GM10847 (cell line): ENCODE results near the gene CCL16.

Source experiments
- POLR2A ChIP-seq: IDR thresholded peaks from 2 replicates; pipeline ENCODE4 v1.6.1; 2011; ENCODE audit not compliant: insufficient read length; ENCODE audit errors: extremely low read depth

CCL16 gene, protein sequence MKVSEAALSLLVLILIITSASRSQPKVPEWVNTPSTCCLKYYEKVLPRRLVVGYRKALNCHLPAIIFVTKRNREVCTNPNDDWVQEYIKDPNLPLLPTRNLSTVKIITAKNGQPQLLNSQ

DNA sequence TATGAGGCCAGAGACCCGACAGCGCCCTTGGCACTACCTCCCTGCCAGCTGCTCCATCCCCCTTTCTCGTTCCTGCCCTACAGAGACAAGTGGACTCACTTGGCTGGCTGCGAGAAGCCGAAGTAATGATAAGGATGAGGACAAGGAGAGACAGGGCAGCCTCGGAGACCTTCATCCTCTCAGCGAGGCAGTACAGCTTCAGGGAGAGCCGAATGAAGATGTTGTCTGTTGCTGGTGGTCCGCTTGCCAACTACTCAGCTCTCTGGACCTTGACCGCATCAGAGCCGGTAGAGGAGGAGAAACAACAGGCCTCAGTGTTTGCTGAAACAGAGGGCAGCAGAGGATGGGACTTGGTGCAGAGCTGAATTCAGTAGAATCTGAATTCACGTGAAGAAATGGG is at the start of gene CCL16:
TSS of gene CCL16 (minus strand) at position 252 of the 400 bp plus-strand sequence. CDS start at position 175, 77 bp downstream.
- no peak for TF ChIP-seq POLR2A

DNA sequence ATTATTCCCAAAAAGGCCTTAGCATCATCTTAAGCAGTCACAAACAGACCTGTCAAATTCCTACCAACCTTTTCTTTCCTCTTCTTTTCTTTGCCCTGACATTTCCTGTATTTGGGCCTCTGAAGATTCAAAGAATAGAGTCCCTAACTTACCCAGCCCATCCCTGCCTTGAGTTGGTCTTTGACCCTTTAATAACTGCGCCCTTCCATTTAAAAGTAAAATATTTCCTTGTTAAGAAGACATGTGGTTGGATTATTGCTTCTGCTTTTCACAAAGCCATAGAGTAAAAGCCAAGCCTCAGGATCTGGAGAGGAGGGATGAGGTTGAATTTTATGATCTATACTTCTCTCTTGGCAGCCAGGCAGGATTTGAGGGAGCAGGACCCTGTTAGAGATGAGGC is 49.7 kb upstream of the CCL16 start:
- TF ChIP-seq POLR2A = no peak

DNA sequence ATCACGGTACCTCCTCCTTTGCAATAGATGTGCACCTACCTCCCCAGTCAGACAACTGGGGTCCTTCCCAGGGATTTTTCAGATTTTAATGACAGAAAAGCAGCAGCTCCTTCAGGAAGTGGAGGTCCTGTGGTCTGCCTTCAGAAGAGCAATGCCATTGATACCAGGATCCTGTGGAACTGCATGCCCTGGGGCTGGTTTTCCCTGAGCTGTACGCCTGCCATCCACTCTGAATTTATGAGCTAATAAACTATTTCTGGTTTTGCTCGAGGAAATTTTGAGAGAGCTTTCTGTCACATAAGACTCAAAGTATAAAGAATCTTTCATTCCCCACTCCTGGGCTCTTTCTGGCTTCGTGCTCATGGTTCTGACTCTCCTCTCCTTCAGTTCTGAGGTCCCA is 46.5 kb upstream of the CCL16 start:
- TF ChIP-seq POLR2A = no peak

DNA sequence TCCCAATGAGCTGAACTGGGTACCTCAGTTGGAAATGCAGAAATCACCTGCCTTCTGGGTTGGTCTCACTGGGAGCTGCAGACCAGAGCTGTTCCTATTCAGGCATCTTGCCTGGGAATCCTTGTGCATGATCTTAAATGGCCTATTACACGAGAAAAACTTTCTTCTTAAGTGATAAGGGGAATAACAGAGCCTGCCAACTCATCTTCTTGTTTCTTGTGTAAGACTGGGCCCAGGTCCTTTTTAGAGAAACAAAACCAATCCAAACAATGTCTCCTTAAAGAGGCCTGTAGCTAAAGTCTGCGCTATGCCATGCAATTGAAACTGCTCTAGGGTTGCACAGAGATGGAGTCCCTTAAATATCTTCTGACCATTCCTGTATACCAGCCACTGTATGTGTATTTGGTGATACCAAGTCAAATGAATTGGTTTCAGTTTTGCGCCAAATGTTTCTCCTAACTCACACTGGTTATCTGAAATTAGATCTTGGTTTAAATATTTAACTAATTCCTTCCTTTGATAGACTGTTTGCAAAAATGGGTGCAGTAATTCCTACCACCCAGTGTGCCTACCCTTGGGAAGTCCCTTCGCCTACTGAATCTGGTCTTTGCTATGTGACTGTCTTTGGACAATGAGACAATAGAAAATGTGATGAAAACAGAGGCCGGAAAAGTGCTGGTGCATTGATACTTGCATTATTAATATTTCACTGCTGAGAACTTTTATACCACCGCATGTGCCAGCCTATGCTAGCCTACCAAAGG is 43.0 kb upstream of the CCL16 start:
- no peak for TF ChIP-seq POLR2A

DNA sequence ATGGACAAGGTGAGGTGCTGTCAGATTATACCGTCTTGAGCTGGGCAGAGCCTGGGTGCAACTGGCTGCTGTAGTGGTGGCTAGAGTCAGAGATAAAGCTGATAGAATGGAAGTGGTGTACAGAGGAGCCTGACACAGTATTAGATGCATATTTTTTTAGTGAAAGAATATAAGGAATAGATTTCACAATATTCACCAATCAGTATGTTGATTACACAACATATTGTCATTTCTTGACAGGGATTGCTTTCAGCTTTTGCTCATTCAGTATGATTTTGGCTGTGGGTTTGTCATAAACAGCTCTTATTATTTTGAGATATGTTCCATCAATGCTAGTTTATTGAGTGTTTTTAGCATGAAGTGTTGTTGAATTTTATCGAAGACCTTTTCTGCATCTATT is 38.1 kb upstream of the CCL16 start:
- no peak for TF ChIP-seq POLR2A

DNA sequence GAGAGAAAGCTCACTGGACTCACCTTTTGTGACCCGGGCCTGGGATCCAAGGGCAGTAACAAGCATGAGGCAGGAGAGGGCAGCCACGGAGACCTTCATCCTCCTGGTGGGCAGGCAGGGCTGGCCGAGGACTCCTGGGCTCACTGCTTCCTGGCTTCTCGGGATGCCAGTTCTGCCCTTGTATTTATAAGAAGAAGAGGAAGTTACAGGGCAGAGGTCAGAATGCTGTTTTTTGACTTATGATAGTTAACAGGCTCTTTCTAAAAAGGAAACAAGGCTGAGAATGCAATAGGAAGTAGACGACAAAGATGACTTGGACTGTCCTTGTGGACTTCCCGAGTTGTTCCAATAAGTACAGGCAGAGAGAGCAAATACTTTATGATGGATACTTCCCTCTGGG is 36.5 kb upstream of the CCL16 start, which contains the start of gene CCL23:
TSS of gene CCL23 (minus strand) at position 174 of the 400 bp plus-strand sequence. CDS start at position 99, 75 bp downstream.
- TF ChIP-seq POLR2A = no peak

DNA sequence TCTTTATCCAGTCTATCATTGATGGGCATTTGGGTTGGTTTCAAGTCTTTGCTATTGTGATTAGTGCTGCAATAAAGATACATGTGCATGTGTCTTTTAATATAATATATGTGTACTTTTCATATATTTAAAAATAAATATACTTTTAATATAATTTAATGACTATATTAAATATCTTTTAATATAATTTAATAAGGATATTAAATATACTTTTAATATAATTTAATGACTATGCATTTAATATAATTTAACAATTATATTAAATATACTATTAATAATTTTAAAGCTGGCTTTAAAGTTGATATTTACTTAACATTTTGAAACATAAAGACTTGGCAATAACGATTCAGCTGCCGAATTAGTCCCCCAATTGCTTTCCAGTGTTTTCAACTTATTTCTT is 35.3 kb upstream of the CCL16 start:
- TF ChIP-seq POLR2A = no peak

DNA sequence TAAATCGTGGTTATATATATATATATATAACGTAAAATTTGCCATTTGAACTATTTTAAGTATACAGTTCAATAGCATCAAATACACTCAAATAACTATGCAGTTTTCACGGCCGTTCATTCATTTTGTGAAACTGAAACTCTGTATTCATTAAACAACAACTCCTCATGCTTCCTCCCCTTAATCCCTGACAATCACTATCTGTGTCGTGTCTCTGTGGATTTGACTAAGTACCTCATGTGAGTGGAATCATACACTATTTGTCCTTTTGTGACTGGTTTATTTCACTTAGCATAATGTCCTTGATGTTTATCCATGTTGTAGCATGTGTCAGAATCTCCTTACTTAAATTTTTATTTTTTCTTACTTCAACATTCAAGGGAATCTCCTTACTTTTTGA is 33.6 kb upstream of the CCL16 start:
- TF ChIP-seq POLR2A = no peak

DNA sequence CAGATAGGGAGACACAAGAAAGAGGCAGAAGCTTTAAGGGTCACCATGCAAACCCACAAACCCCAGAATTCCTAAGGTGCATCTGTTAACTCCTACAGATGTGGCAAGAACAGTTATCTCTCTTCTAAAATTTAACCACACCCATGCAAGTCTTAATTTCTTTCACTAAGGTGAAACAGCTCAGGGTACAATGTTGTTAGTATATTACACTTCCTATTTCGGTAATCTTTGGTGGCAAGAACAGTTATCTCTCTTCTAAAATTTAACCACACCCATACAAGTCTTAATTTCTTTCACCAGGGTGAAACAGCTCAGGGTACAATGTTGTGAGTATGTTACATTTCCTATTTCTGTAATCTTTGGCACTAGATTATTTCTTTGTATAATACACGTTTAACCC is 29.9 kb upstream of the CCL16 start:
- no peak for TF ChIP-seq POLR2A

DNA sequence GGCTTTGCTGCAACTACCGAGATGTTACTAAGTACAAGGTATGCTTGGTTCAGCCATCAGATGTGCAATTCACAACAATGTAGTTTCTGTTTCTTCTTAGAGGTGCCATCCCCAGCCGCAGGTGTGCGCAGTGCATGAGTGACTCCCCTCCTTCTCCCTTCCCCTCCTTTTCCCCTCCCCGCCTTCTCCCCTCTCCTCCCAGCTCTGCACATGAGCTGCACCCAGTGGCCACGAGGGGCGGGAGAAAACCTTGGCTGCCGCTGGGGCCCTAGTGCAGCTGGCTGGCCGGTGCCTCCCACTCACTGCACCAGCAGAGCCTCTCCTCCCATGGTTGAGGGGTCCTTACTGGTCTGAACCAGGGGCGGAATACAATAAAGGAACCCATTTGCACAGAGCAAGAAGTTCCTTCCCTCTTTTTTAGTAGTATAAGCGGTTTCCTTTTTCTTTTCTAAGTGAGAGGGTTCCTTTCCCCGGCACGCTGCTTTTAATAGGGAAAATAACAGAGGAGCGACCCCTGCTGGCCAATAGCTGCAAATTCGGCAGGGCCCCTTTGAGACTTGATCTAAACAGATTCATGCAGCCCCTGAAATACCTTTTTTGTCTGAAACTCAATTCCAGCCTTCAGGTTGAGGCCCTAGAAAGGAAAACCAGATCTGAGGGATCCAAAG is 27.8 kb upstream of the CCL16 start:
- TF ChIP-seq POLR2A = no peak

DNA sequence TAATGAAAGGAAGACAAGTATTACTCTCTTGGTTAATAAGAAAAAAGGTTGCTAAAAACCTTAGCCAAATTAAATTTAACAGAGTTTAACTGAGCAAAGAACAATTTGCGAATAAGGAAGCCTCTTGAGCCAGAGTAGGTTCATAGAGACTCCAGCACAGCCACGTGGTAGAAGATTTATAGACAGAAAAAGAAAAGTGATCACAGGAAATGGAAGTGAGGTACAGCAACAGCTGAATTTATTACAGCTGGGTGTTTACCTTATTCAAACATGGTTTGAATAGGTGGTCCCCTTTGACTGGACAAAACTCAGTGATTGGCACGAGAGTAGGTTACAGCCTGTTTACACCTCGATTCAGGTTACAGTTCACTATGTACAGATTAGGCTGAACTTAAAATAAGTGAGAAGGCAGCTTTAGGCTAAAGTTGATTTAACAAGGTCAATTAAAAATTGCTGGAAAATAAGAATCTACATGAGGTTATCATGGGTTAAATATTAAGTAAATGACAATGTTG is 23.4 kb upstream of the CCL16 start:
- no peak for TF ChIP-seq POLR2A

DNA sequence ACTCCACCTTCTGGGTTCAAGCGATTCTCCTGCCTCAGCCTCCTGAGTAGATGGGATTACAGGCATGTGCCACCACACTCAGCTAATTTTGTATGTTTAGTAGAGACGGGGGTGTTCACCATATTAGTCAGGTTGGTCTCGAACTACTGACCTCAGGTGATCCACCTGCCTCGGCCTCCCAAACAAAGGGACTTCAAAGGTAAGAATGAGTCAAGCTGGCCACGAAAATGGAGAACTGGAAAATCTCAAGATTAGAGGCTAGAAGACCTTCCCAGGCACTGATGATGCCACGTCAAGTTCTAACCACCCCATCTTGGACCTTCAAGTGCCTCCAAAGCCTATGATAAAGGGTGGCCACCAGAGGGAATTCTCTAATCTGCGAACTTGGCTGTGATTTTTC is 21.3 kb upstream of the CCL16 start:
- no peak for TF ChIP-seq POLR2A

DNA sequence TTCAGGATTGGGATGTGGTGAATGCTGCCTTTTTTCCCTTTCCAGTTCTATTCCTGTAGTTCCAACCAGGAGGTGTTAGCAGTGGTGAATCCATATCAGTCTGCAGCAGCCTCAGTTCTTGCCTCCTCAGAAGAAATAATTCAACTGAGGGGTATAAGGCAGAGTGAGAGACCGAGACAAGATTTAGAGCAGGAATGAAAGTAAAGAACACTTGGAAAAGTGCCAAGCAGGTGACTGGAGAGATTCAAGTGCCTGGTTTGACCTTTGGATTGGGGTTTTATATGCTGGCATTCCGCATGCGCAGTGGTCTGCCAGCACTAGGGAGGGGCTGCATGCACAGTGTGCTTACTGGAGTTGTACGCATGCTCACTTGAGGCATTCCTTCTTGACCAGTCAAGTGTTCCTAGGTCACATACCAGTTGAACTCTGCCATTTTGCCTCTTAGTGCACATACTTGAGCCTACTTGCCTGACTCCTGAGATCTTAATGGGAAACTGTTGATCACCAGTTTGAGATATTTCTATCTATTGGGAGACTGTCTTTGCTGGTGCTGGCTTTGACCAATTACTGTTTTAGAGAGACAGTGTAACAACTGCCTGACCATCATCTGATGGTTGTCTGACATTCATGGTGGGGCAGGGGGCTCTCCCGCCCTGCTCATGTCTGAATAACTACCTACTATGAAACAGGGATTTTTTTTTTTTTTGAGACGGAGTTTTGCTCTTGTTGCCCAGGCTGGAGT is 20.7 kb upstream of the CCL16 start:
- TF ChIP-seq POLR2A = no peak

DNA sequence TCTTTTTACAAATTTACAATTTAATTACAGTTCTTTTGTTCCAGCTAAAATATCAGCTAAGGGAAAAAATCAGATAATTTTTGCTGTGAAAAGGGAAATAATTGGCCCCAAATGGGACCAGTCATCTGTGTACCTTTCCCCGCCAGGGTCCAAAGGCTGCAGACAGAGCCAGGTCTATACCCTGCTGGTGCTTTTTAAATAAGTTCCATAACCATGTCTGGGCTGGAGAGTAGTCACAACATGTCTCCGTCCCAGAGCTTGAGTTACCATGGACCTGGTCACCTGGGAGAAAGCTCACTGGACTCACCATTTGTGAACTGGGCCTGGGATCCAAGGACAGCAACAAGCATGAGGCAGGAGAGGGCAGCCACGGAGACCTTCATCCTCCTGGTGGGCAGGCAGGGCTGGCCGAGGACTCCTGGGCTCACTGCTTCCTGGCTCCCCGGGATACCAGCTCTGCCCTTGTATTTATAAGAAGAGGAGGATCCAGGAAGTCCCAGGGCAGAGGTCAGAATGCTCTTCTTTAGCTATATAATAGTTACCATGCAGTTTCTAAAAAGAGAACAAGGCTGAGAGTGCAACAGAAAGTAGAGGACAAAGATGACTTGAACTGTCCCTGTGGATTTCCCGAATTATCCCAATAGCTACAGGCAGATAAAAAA is 19.9 kb upstream of the CCL16 start, which contains the start of gene CCL15:
TSS of gene CCL15 (minus strand) at position 444 of the 662 bp plus-strand sequence. CDS start at position 383, 61 bp downstream.
- TF ChIP-seq POLR2A = no peak

DNA sequence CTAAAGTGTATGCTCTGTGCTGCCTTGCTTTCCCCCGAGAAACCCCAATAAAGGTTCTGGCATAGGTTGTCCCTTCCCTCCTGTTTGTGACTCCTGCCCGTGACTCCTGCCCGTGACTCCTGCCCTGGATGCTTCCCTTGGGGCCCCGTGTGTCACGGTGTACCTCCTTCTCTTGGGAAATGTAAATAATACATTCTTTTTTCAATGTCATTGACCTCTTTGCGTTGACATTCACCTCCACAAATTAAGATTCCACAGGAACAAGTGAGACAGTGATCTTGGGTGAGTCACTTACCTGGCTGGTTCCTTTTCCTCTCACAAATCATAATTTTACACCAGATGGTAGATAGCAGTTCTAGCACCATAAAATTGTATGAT is 19.4 kb upstream of the CCL16 start:
- TF ChIP-seq POLR2A = no peak
